GDM1 (cell line): ENCODE measurements around the gene COL4A2.

ENCODE experiments used
- DNase-seq: peaks from one replicate; lab custom pipeline; 2025; lab: John Stamatoyannopoulos, UW

Gene COL4A2

DNA sequence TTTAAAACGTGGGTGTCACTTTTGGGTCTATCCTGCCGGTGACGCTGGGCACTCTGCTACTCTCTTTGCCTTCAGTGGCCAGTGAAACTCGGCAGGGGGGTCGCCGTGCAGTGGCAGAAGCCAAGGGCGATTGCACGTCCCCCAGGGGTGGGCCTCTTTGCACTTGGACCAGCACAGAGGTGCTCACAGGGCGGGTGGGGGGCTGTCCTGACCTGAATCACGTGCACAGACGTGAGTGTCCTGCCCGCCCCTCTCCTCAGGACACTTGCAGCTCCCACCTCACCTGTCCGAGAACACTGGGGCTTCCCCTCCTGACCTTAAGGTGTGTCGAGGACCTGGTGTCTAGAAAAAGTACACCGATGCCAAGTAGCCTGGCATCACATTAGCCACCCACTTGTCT is 16.3 kb upstream of the COL4A2 start:
- DNase-seq, result no peak

DNA sequence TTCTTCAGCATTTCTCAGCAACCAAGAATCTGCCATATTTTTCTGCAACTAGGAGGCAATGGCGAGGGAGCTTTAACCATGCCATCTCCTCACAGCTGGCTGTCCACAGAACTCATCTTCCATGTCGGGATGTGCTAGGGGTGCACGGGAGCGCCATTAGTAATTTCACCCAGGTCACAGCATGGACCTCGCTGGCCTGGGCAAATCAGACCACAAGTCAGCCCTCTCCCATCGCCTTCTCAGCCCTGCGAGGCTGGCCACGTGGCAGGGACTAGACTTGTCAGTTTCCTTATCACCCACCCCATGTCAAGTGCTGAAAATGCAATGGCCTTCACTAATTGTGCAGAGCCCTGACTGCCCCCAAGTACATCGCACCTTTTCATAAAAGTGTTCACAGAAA is 15.8 kb upstream of the COL4A2 start:
- DNase-seq, result no peak

- no peak for DNase-seq
Measured at GRCh38 chr13:110293037-110293436, 14.0 kb upstream of the COL4A2 start.

GRCh38 chr13:110293649-110294048 is 13.4 kb upstream of the COL4A2 start:
- DNase-seq, result no peak

DNA sequence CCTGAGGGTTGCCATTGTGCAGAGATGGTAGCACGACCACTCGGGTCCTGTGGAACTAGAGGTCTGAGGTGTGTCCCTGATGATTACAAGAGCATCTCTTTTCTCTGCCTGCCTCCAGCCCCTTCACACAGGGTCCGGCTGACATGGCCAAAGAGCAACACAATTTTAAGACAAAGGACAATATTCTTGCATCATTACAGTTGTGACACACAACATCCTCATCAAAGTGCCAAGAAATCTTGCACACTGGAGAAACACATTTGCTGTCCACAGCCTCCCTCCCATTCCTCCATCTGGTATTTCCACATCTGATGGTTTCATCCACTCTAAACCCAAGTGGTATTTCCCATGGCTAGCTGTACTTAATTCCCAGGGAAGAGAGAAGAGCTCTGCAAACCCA is 12.9 kb upstream of the COL4A2 start:
- no peak for DNase-seq

- no peak for DNase-seq
Measured at GRCh38 chr13:110294622-110295021, 12.5 kb upstream of the COL4A2 start.

GRCh38 chr13:110297011-110297410 is 10.1 kb upstream of the COL4A2 start:
- no peak for DNase-seq

GRCh38 chr13:110297766-110298504 is 9.1 kb upstream of the COL4A2 start:
- DNase-seq, result no peak

GRCh38 chr13:110298505-110299282 is 8.4 kb upstream of the COL4A2 start:
- no peak for DNase-seq

DNA sequence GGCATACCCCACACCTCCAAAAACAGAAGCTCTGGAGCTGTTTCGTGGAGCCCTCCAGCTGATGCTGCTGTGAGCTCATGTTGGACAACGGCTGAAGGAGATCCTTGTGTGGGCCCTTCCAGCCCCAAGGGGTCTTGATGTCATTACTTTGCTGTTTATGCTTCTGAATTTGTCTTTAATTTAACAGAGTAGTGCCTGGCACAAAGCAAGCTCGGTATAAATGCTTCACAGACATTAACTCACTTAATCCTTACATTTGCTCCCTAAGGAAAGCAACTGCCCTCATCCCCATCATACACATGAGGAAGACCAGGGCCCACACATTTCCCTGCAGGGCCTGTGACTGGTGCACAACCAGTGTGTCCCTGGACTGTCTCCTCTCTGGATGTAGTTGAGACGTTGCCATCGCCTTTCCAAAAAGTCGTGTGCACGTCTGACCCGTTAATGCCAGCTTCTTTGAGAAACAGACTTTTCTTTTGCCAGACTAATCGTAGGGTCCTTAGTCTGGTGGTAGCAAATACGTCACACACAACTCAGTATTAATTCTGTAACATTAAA is 7.7 kb upstream of the COL4A2 start:
- no peak for DNase-seq

GRCh38 chr13:110300090-110300815 is 6.8 kb upstream of the COL4A2 start:
- DNase-seq, result no peak

DNA sequence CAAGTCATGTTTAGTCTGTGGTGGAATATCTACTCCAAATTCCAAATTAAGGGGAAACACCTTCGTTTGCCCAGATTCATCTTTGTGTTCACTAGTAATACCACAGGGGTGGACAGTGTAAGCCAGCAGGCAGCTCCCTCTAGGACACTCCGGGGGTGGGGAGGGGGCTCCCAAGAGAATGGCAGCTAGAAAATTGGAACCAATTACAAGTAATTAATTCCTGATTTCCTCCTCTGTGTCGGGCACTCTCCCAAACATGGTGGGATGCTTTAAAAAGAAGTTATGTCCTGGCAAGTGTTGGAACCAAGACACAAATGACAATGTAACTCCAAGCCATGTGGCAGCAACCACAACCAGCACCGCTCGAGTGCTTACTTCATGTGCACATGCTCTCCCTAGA is 6.0 kb upstream of the COL4A2 start:
- no peak for DNase-seq

- no peak for DNase-seq
Measured at GRCh38 chr13:110301606-110302553, 5.2 kb upstream of the COL4A2 start.

DNA sequence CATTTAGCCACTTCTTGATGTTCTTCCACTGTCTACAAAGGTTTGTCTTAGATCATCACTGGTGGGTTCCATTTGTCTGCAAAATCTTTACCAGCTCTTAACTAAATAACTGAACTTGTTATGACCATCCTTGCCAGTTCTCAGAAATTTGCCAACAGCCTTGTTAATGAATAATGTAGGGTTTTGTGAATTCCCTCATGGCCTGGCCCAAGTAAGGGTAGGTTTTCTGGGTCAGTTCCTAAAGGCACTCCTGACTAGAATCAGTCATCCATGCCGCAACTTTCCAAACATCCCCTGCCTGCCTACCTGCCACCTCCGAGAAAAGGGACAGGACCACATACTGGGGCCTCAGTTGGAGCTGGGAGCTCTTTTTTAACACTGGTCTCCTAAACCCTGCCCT is 4.1 kb upstream of the COL4A2 start:
- no peak for DNase-seq

- DNase-seq, result no peak
Measured at GRCh38 chr13:110303644-110304043, 3.4 kb upstream of the COL4A2 start.

DNA sequence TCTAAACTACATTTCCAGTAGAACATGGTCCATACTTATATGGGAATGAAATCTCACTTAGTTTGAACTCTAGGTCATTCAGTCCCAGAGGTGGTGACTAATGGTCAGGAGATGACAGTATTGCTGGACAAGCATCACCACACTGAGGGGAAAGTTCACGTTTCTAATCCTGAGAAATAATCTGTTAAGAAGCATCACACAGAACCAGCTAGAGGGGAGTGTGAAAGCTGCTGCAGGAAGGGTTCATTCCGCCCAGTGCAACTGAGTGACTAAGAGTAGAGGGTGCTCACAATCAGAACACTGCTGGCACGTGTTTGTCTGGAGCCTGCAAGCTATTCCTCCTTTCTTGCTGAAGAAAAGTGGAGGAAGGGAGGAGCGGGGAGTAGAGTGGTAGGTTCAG is 2.8 kb upstream of the COL4A2 start:
- DNase-seq, result no peak

DNA sequence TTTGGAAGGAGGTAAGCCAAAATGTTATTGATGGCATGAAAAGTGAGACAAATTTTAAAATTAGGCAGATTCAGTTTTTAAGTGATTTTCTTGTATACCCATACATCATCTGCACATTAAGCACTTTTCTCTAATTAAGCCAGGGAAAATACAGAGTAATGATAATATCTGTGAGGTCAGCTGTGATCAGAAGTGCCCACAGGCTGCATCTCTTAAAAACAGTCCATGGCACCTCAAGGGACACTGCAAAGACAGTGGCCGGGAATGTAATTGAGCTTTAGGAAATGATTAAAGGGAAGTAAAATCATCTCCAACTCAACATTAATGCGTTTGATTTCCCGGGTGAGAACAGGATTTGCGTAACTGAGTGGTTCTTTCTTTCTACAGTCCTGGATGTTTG is 2.1 kb upstream of the COL4A2 start:
- no peak for DNase-seq

- no peak for DNase-seq
Measured at GRCh38 chr13:110305544-110305943, 1.5 kb upstream of the COL4A2 start.

DNA sequence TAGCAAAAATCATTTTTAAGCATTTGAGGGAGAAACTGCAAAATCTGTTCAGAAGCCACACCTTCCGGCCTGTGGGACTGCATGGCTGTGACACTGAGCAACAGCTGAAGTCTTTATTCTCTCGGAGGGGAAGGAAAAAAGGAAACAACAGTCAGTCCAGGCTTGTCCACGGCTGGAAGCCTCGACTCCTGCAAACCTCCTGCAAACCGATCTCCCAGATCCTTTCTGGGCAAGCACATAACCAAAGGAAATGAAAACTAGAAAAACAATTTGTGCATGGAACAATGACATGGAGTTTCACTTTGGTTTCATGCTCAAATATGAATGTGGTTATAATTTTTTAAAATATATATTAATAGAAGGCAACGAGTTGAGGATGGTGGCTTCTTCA is 1.1 kb upstream of the COL4A2 start:
- DNase-seq, result no peak

- DNase-seq, result no peak
Measured at GRCh38 chr13:110306340-110306959, 634 bp upstream of the COL4A2 start.
